Stimulated activated CD4-positive, alpha-beta T cell treated with anti-CD3 and anti-CD28 coated beads, Interleukin-1b, Interleukin-23, amount 100 ng/mL, for 48 hours (primary cell): ENCODE results near the gene FPR1.

ENCODE experiments used
- DNase-seq: peaks from one replicate; pipeline ENCODE4 v3.0.0-alpha.2; 2020

The FPR1 gene

GRCh38 chr19:51735759-51736449, 15.8 kb downstream of the FPR1 start:
- no peak for DNase-seq

- DNase-seq = no peak
These were observed 17.7 kb downstream of the FPR1 start for GRCh38 chr19:51733742-51734522.

GRCh38 chr19:51729781-51730180, 21.9 kb downstream of the FPR1 start:
- DNase-seq = no peak

- no peak for DNase-seq
These were observed 24.3 kb downstream of the FPR1 start for GRCh38 chr19:51727349-51727880.

- no peak for DNase-seq
These were observed 25.6 kb downstream of the FPR1 start for GRCh38 chr19:51726049-51726448.

GRCh38 chr19:51724543-51724942, 27.1 kb downstream of the FPR1 start:
- no peak for DNase-seq

- no peak for DNase-seq
These were observed 29.2 kb downstream of the FPR1 start for GRCh38 chr19:51722492-51722891.

- no peak for DNase-seq
These were observed 29.8 kb downstream of the FPR1 start for GRCh38 chr19:51721905-51722304.

- no peak for DNase-seq
These were observed 32.3 kb downstream of the FPR1 start for GRCh38 chr19:51719251-51719988.

GRCh38 chr19:51716925-51717324, 34.8 kb downstream of the FPR1 start:
- DNase-seq = no peak

GRCh38 chr19:51715850-51716249, 35.8 kb downstream of the FPR1 start:
- no peak for DNase-seq

GRCh38 chr19:51714848-51715247, 36.8 kb downstream of the FPR1 start:
- no peak for DNase-seq

GRCh38 chr19:51713319-51714285, 38.1 kb downstream of the FPR1 start:
- DNase-seq = no peak

- DNase-seq = no peak
These were observed 39.1 kb downstream of the FPR1 start for GRCh38 chr19:51712461-51713081.

GRCh38 chr19:51711702-51712101, 40.0 kb downstream of the FPR1 start:
- DNase-seq = no peak

- no peak for DNase-seq
These were observed 41.5 kb downstream of the FPR1 start for GRCh38 chr19:51710163-51710562.

GRCh38 chr19:51709575-51709974, 42.1 kb downstream of the FPR1 start:
- no peak for DNase-seq

GRCh38 chr19:51708811-51709210, 42.9 kb downstream of the FPR1 start:
- no peak for DNase-seq

- DNase-seq = no peak
These were observed 44.8 kb downstream of the FPR1 start for GRCh38 chr19:51706885-51707284.

GRCh38 chr19:51706296-51706695, 45.4 kb downstream of the FPR1 start:
- no peak for DNase-seq

- DNase-seq = no peak
These were observed 47.1 kb downstream of the FPR1 start for GRCh38 chr19:51704626-51705025.
